GM21737 (cell line): ENCODE results near the gene VAT1.
"Not testable (repeated sequence)": the region's sequence is repeated elsewhere in the genome, so short reads cannot be mapped to it uniquely, and the experiment has no call there.

Experiments used
- ATAC-seq: cut with Tn5 transposase; IDR thresholded peaks from one replicate; pipeline ENCODE4 v1.9.1; 2021; ENCODE audit warnings: mild to moderate bottlenecking, moderate library complexity; ENCODE audit not compliant: unreplicated experiment

VAT1 gene

DNA sequence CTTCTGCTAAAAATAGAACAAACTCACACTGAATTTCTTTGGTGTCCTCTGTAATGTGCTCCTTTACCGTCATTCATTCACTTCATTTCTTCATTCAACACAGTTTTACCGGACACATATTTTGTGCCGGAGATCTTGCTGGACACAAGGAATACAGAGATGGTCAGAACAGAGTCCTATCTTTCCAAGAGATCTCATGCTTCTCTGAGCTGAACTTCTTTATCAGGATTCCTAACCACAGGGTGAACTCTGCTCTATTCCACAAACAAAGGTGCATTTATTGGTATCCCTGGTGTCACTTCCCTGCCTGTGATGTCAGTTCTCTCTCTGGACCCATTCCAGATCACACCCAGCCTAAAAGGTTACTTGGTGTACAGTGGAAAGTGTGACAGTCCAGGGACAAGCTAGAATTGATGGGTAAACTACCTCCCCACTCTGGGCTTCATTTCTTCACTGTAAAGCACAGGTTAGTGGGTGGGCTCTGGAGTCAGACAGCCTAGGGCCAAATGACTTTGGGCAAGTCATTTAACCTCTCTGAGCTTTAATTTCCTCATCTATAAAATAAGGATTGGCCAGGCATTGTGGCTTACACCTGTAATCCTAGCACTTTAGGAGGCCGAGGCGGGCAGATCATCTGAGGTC, 11.4 kb downstream of the VAT1 start:
- ATAC-seq: no peak

DNA sequence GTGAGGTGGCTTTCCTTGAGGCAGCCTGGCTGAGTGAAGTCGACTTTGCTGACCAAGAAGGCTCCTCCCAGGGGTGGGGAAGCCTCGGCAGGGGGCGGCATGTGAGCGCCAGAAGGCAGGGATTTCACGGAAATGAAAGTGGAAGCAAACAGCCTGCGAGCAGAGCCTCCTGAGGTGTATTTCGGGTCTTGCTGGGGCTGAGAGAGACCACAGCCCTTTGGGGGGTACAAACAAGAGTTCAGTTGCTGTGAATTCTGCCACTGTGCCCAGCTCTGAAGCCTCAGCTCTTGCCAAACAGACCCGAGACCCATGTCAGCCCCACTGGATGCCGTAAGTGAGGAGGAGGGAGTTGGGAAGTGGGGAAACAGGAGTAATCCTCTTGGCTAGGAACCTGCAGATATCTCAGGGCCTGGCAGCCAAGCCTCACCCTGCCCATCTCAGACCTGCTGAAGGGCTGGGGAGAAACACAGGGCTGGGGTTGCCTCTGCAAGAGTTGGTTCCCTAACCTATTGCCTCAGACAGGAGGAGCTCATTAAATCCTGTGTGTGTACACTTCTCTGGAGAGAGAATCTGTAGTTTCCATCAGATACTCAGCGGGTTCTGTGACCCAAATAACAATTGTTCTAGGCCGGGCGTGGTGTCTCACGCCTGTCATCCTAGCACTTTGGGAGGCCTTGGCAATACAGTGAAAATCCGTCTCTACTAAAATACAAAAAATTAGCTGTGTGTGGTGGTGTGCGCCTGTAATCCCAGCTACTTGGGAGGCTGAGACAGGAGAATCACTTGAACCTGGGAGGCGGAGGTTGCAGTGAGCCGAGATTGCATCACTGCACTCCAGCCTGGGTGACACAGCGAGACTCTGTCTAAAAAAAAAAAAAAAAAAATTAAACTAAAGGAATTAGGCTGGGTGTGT, 15.3 kb downstream of the VAT1 start, which contains the start of gene IFI35:
Gene IFI35 (plus strand): TSS at position 146 of the 913 bp plus-strand sequence. CDS start 164 bp downstream, at position 310.
- peak; percentile 84 for ATAC-seq

GRCh38 chr17:43003542-43004172, 18.5 kb downstream of the VAT1 start:
- no peak for ATAC-seq

DNA sequence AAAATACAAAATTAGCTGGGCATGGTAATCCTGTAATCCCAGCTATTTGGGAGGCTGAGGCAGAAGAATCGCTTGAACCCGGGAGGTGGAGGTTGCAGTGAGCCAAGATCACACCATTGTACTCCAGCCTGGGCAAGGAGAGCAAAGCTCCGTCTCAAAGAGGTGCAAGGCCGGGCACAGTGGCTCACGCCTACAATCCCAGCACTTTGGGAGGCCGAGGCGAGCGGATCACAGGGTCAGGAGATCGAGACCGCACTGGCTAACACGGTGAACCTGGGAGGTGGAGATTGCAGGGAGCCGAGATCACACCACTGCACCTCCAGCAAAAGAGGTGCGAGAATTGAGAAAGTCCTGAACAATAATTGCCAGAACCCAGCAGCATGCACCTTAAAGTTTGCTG, 21.3 kb downstream of the VAT1 start:
- ATAC-seq: not testable (repeated sequence)

DNA sequence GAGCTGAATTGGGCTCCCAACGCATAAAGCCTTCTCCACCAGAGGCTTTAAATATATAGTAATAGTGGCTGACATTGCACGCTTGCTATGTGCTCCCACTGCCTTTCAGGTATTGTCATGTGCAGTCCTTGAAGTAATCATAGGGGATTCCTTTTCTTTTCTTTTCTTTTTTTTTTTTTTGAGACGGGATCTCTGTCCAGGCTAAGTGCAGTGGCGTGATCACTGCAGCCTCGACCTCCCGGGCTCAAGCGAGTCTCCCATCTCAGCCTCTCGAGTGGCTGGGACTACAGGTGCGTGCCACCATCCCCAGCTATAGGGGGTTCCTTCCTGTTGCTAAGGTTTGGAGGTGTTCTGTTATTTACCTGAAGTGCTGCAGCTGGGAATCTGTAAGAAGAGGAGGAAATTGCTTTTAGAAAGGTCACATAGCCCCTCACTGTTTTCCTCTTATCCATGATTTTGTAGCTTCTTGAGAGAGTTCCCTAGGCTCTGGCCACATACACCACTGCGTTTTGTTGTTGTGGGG, 23.1 kb downstream of the VAT1 start:
- ATAC-seq: no peak

DNA sequence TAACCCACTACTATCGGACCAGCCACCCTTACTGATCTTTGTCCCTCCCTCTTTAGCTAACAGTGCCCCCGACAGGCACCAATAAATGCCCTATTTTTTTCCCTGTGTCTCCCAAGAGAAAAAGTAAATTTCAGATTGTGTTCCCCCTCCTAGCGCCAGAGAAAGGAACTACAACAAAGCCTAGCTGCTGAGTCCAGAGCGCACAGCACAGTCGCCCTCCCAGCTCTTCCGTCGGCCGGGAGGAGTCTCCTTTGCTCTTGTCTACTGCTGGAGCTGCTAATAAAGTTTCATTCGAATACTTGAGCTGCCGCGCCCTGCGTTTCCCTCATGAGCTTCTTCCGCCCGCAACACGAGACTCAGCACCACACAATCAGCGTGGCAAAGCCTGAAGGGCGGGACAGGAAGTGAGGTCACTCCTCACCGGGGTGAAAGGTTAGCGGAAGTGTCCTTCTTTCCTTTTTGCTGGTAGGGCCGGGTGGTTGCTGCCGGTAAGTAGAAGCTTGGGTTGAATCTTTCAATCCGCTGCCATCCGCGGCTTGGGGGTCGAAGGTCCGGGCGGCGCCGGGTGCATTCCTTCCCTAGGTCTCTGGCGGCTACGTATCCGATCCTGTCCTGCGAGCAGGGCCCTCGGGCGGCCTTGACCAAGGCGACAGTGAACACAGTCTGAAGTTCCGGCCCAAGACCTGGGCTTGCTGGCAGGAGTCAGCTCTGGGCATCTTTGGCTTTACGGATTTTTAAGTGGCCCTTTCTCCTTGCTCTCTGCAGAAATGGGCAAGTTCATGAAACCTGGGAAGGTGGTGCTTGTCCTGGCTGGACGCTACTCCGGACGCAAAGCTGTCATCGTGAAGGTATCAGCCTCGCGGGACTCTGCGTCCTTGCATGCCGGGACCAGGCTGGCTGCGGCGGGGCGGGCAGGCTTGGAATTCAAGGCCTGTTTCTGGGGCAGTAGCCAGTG, 23.9 kb downstream of the VAT1 start, which contains the start of gene RPL27:
Gene RPL27 (plus strand): TSS at position 436 of the 955 bp plus-strand sequence. CDS start 332 bp downstream, at position 768.
- ATAC-seq: peak; percentile 90

- no peak for ATAC-seq
Measured at GRCh38 chr17:42997390-42997983, 24.7 kb downstream of the VAT1 start.

DNA sequence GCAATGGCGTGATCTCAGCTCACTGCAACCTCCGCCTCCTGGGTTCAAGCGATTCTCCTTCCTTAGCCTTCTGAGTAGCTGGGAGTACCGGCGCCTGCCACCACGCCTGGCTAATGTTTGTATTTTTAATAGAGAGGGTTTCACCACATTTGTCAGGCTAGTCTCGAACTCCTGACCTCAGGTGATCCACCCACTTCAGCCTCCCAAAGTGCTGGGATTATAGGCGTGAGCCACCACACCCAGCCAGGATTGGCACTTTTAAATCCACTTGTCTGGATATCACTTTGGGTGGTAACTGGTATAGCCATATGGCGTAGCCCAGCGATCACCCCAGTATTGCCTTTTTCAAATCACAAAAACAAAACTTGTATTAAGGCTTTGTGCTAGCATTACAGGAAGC, 28.3 kb downstream of the VAT1 start:
- not testable (repeated sequence) for ATAC-seq

DNA sequence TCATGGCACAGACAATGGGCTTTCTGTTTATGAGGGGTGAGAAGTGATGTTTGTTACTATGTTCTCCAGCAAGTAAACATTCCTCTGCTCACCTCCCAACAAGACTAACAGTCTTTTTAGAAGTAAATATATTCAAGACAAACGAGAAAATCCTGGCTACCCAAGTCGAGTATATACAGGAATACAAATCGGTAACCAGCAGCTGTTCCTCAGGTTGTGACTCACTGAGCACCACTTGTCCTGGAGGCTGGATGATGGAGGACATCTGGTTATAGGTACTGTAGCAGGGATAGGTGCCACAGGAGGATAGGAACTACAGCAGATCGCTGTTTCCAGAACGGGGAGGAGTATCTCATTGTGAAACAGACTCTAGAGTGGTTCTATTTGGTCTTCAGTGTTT, 29.3 kb downstream of the VAT1 start:
- no peak for ATAC-seq

GRCh38 chr17:42991471-42991870, 30.7 kb downstream of the VAT1 start:
- ATAC-seq: no peak

- no peak for ATAC-seq
Measured at GRCh38 chr17:42989726-42990652, 32.2 kb downstream of the VAT1 start.

GRCh38 chr17:42989141-42989540, 33.0 kb downstream of the VAT1 start:
- no peak for ATAC-seq

- peak; percentile 43 for ATAC-seq
Measured at GRCh38 chr17:42985225-42985624, 37.0 kb downstream of the VAT1 start.

- no peak for ATAC-seq
Measured at GRCh38 chr17:42982266-42982665, 39.9 kb downstream of the VAT1 start.

DNA sequence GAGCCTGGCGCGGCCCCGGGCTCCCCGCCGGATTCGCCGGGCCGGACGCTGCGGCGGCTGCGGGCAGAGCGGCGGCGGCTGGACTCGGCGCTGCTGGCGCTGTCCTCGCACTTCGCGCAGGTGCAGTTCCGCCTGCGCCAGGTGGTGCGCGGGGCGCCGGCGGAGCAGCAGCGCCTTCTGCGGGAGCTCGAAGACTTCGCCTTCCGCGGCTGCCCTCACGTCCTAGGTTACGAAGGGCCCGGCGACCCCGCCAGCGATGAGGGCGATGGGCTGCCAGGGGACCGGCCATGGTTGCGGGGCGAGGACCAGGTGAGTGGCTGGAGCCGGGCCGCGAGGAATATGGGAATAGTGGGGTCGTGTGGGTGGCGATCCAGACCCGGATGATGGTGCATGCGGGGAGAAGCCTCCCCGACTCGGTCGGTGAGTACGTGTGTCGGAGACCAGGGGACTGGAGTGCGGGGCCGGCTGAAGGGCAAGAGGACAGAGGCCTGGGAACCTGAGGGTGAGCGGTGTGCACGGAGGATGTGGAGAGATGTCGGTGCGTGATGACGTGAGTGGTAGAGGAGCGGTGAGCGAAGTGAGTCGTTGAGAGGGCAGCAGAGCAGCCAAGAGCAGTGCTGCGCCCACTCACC, 41.3 kb downstream of the VAT1 start:
- ATAC-seq: peak; percentile 39

- ATAC-seq: peak; percentile 71
Measured at GRCh38 chr17:42980274-42980765, 41.9 kb downstream of the VAT1 start, which contains the start of gene RUNDC1. TSS of gene RUNDC1 (plus strand) at chr17:42980565. CDS start at chr17:42980577, 12 bp downstream.

DNA sequence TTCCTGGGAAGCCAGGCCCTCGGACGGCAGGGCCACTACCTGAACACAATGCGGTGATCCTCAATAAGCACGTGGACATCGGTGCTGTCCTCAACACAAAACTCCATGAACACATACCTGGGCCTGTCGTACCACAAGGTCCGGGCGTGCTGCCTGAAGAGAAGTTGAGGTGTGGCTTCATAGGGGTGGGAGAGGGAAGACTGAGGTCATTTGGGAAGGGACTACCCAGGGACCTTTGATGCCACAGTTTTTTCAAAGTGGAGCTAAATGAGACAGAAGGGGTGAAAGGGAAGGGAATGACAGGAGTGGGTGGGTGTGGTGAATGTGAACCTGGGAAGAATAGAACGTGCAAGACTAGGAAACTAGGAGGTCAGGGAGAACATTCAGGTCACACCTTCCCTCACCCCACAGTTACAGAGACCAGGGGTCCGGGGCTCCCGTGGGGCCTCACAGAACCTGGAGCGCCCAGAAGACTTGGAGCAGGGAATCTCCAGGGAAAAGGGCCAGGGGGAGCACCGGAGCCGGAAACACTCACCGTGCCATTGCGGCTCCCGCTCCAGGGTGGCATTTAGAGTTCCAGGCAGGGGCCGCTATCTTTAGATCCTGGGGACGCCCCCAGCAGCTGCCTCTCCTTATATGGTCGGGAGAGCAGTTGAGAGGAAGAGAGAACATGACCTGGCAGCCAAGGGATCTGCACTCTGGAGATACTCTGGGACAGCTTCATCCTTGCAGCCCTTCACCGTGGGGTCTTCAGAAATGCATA, 42.5 kb downstream of the VAT1 start, which contains the start of gene PTGES3L:
Gene PTGES3L (minus strand): TSS at position 570 of the 763 bp plus-strand sequence. CDS start 27 bp downstream, at position 543.
- peak; percentile 28 for ATAC-seq
